ENCODE results near the gene ZNF511.

- TF ChIP-seq CTCF (conservative IDR thresholded peaks at IDR 0.05), result no peak
- no peak for TF ChIP-seq ZFX (IDR thresholded peaks at IDR 0.05)
Measured at GRCh38 chr10:133353988-133354605, 45.4 kb downstream of the ZNF511 start.
